Keratinocyte (primary cell): ENCODE data around the gene SETD7.

ENCODE experiments used
- CTCF ChIP-seq, 3 experiments: IDR thresholded peaks in 1 of 3; conservative IDR thresholded peaks in 1 of 3; optimal IDR thresholded peaks in 1 of 3; 2 replicates in 2 of 3; 3 replicates in 1 of 3; pipeline versions ENCODE3 to v1.5.1; 2011; ENCODE audit warnings: low read length in 3 of 3, mild to moderate bottlenecking in 3 of 3, moderate library complexity in 2 of 3, control low read depth in 1 of 3, inconsistent platforms in 1 of 3; ENCODE audit not compliant: insufficient read depth in 2 of 3; ENCODE audit errors: extremely low read depth in 1 of 3
- EZH2 ChIP-seq: IDR thresholded peaks from one replicate; pipeline ENCODE4 v1.6.1; 2012; ENCODE audit warnings: inconsistent platforms, mild to moderate bottlenecking, low read length, moderate library complexity

GRCh38 chr4:139469216-139469615 is 86.8 kb downstream of the SETD7 start:
- no peak for TF ChIP-seq EZH2
- TF ChIP-seq CTCF (optimal IDR thresholded peaks at IDR 0.05 in 1 of 3, IDR thresholded peaks at IDR 0.05 in 1 of 3, conservative IDR thresholded peaks at IDR 0.05 in 1 of 3; ENCODE audit: extremely low read depth in 1 of 3, insufficient read depth in 2 of 3, low read length in 3 of 3), result no peak
